ENCODE measurements around the gene BLTP1.

The BLTP1 gene

GRCh38 chr4:122170775-122171174 lies 18.6 kb downstream of the BLTP1 start:
- DNase-seq: no peak

GRCh38 chr4:122171323-122171722 lies 19.2 kb downstream of the BLTP1 start:
- no peak for DNase-seq

- no peak for DNase-seq
These were observed 20.1 kb downstream of the BLTP1 start for GRCh38 chr4:122172266-122172665.

- no peak for DNase-seq
These were observed 26.8 kb downstream of the BLTP1 start for GRCh38 chr4:122178961-122179360.

- DNase-seq: no peak
These were observed 43.6 kb downstream of the BLTP1 start for GRCh38 chr4:122195718-122196117.

Measured in DMS79 (cell line).